ENCODE data around the gene USHBP1.

GRCh38 chr19:17256130-17256529, 8.4 kb downstream of the USHBP1 start:
- TF ChIP-seq POLR2AphosphoS5 (IDR thresholded peaks at IDR 0.05; ENCODE audit: low read depth) (no peak), REST (IDR thresholded peaks at IDR 0.05; ENCODE audit: insufficient replicate concordance, low read depth) (no peak), SPI1 (IDR thresholded peaks at IDR 0.05; ENCODE audit: borderline replicate concordance, low read depth) (no peak), GABPA (IDR thresholded peaks at IDR 0.05; ENCODE audit: low read depth) (no peak)
- TF ChIP-seq, protein P1, sequence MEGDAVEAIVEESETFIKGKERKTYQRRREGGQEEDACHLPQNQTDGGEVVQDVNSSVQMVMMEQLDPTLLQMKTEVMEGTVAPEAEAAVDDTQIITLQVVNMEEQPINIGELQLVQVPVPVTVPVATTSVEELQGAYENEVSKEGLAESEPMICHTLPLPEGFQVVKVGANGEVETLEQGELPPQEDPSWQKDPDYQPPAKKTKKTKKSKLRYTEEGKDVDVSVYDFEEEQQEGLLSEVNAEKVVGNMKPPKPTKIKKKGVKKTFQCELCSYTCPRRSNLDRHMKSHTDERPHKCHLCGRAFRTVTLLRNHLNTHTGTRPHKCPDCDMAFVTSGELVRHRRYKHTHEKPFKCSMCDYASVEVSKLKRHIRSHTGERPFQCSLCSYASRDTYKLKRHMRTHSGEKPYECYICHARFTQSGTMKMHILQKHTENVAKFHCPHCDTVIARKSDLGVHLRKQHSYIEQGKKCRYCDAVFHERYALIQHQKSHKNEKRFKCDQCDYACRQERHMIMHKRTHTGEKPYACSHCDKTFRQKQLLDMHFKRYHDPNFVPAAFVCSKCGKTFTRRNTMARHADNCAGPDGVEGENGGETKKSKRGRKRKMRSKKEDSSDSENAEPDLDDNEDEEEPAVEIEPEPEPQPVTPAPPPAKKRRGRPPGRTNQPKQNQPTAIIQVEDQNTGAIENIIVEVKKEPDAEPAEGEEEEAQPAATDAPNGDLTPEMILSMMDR (IDR thresholded peaks at IDR 0.05; ENCODE audit: insufficient read depth, low read length), result no peak

Measured in HL-60 (cell line).